GM21423 (cell line): Measurements from ENCODE around the gene CAMKK2.
"Not testable (repeated sequence)": the region's sequence is repeated elsewhere in the genome, so short reads cannot be mapped to it uniquely, and the experiment has no call there.

Source experiments
- ATAC-seq: cut with Tn5 transposase; IDR thresholded peaks from one replicate; pipeline ENCODE4 v1.9.1; 2021; ENCODE audit warnings: mild to moderate bottlenecking, moderate library complexity; ENCODE audit not compliant: unreplicated experiment

Gene CAMKK2

GRCh38 chr12:121280531-121280930 lies 16.0 kb downstream of the CAMKK2 start:
- ATAC-seq, result not testable (repeated sequence)

- no peak for ATAC-seq
Measured at GRCh38 chr12:121279507-121279915, 17.0 kb downstream of the CAMKK2 start.

DNA sequence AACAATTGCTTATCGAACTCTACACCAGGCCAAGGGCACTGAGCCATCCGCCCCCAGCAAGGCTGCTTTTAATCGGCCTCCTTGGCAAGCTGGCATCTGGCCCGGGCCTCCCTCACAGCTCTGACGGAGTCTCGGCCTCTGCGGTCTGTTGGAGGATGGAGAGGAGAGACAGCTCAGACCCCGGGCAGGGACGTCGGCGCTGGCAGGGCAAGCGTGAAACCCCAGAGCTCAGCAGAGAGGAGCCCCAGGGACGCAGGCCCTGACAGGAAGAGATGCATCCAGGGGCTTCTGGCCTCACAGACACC lies 17.5 kb downstream of the CAMKK2 start:
- no peak for ATAC-seq

GRCh38 chr12:121278169-121279070 lies 18.1 kb downstream of the CAMKK2 start:
- ATAC-seq, result no peak

DNA sequence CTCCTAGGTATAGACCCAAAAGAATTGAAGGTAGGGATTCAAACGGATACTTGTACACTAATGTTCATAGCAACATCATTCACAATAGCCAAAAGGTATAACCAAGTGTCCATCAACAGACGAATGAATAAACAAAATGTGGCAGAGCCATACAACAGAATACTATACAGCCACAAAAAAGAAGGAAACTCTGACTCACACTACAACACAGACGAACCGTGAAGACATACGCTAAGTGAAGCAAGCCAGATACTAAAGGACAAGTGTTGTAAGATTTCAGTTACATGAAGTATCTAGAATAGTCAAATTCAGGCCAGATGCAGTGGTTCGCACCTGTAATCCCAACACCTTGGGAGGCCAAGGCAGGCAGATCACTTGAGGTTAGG lies 19.1 kb downstream of the CAMKK2 start:
- ATAC-seq, result no peak

- ATAC-seq, result no peak
Measured at GRCh38 chr12:121274036-121274763, 22.3 kb downstream of the CAMKK2 start.

GRCh38 chr12:121273364-121273896 lies 23.1 kb downstream of the CAMKK2 start:
- ATAC-seq, result no peak

DNA sequence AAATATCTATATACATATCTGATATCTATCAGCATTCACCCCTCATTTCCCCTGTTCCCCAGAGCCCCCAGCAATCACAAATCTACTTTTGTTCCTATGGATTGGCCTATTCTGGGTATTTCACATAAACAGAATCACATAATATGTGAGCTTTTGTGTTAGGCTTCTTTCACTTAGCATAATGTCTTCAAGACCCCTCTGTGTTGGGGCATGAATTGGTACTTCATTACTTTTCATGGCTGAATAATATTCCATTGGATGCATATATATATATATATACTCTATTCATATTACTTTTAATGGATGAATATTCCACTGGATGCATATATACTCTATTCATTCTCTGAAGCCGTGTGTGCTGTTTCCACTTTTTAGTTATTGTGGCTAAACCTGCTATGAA lies 28.7 kb downstream of the CAMKK2 start:
- ATAC-seq, result no peak

- ATAC-seq, result no peak
Measured at GRCh38 chr12:121264951-121265515, 31.5 kb downstream of the CAMKK2 start.

DNA sequence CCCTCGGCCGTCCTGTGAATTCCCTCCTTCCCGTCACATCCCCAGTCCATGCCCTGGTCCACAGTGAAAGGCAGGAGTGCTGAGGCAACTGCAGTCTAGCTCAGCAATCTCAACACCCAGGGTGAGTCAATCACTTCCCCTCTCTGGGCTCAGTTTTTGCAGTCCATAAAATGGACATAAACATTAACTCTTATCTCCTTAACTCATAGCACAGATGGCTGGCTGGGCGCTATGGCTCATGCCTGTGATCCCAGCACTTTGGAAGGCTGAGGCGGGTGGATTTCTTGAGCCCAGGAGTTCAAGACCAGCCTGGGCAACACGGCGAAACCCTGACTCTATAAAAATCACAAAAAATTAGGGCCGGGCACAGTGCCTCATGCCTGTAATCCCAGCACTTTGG lies 32.4 kb downstream of the CAMKK2 start:
- no peak for ATAC-seq

DNA sequence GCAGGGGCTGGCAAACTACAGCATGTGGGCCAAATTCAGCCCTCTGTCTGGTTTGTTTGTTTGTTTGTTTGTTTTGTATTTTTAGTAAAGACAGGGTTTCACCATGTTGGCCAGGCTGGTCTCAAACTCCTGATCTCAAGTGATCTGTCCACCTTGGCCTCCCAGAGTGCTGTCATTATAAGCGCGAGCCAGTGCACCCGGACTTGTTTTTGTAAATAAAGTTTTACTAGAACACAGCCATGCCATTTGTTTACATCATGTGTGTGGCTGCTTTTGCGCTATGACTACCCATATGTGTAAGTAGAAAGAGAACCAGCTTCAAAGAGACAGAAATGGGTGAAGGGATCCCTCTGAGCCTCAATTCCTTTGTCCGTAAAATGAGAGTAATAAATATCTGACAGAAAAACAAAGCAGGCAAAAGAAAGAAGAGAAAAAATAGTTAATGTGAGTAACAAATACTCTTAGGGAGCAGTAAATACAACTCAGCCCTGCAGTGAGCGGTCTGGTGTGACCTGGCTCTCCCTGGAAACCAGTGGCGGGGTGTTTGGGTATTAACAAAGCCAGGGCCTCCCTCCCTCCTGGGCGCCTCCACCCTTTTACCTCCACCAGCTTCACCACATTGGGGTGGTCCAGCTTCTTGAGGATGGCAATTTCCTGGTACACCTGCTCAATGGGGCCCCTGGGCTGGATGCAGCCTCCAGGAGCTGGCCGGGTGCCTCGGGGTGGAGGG lies 33.1 kb downstream of the CAMKK2 start:
- no peak for ATAC-seq

DNA sequence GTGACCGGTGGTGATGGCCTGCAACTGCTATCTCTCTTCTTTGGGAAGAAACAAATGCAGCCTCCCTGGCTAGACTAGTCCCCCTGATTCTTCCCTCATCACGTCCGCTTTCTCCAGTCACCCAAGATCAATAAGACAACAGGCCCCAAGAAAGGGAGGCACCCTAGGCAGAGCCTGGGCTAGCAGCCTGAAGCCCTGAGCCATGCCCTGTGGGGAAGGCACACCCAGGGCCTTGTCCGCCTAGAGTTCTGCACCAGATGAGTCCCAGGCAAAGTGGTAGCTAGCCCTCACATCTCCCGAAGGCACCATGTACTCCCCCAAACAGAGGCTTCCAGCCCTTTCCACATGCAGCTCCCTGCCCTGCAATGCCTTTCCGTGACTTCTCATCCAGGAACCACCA lies 35.1 kb downstream of the CAMKK2 start:
- ATAC-seq, result no peak

GRCh38 chr12:121260091-121260490 lies 36.4 kb downstream of the CAMKK2 start:
- no peak for ATAC-seq

DNA sequence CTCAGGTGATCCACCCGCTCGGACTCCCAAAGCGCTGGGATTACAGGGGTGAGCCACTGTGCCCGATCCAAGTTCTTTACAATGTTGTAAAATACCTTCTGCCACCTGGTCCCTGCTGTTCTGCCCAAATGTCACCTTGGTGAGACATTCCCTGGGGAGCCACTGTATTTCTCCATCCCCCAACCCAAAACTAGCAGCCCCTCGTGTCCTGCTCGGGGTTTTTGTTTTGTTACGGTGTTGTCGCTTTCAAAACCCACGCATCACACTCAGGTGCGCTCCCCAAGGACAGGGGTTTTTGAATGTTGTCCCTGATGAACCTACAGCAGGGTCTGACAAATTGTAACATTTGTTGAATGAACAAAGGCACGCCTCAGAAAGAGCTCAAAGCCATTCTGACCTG lies 37.4 kb downstream of the CAMKK2 start:
- ATAC-seq, result no peak

DNA sequence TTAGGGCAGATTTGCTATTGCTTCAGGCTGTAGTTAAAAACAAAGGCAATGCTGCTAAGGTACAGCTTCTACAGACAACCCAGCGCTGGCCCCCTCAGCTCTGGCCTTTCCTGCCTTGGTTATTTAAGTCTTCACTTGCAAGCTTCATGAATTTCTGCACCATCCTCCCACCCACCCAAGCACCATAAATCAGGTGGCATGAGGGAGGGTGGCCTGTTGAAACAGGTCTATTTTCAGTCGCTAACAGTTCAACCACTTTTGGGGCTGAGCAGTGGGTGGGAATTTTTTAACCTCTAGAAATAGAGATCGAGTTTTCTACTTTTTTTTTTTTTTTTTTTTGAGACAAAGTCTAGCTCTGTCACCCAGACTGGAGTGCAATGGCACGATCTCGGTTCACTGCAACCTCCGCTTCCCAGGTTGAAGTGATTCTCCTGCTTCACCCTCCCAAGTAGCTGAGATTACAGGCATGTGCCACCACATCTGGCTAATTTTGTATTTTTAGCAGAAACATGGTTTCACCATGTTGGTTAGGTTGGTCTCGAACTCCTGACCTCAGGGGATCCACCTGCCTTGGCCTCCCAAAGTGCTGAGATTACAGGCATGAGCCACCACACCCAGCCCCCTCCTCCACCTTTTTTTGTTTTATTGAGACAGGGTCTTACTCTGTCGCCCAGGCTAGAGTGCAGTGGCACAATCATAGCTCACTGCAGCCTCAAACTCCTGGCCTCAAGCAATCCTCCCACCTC lies 38.6 kb downstream of the CAMKK2 start:
- not testable (repeated sequence) for ATAC-seq

DNA sequence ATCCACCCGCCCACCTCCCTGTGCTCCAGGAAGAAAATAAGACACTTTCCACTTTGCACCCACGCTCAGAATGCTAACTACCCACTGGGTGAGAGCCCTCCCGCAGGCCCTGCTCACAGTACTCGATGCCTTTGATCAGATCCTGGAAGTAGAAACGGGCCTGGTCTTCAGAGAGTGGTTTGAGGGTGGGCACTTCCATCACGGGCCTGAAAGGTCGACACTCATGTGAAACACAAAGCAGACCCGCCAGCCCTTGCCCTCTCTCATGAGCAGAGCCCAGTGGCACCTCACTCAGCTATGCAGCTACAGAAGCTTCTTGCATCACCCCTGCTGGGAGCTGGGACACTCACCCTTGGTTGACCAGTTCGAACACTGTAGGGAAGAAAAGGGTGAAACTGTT lies 41.1 kb downstream of the CAMKK2 start:
- ATAC-seq, result no peak

GRCh38 chr12:121253638-121254335 lies 42.7 kb downstream of the CAMKK2 start:
- no peak for ATAC-seq

- no peak for ATAC-seq
Measured at GRCh38 chr12:121252712-121253345, 43.7 kb downstream of the CAMKK2 start.

DNA sequence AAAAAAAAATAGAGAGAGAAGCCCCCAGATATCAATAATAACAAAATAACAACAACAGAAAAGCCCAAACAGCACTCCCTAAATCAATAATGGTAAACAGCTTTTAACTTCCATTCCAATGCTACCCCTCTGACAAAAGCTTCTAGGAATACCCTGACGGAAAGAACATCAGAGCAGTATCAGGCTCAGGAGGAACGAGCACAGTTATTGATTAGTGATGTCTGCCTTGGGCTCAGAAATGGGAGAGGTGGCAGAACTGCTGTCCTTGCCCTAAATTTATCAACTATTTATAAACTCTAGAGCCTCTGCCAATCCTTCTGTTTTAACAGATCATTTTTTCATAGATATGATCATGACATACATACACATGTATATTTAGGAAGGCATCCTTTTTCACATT lies 44.7 kb downstream of the CAMKK2 start:
- no peak for ATAC-seq
